Uterus (tissue), 4 donors: ENCODE measurements around the gene TMEM255B. TPM values are rescaled to one million over a fixed set of nuclear protein-coding genes. Genes with fewer than 3 reads are reported as not detected.

Source experiments
- DNase-seq, 2 donors: peaks; one replicate each; pipeline ENCODE4 v3.0.0-alpha.2; 2019 to 2020
- H3K27ac ChIP-seq, 2 donors: fragments of 200-600 bp; sonication (generic); 1 replicate in 1 of 2; 2 replicates in 1 of 2; pipeline ENCODE4 v1.5.1; 2016 to 2018
- H3K27me3 ChIP-seq, 2 donors: fragments of 200-600 bp; sonication (generic); one replicate each; pipeline ENCODE4 v1.5.1; 2018 to 2019; ENCODE audit warnings: control low read depth in 1 of 2
- H3K36me3 ChIP-seq, 2 donors: fragments of 200-600 bp; sonication (generic); one replicate each; pipeline ENCODE4 v1.5.1; 2019; ENCODE audit warnings: control low read depth in 1 of 2
- H3K4me1 ChIP-seq, 2 donors: fragments of 200-600 bp; sonication (generic); one replicate each; pipeline ENCODE4 v1.5.1; 2018 to 2019; ENCODE audit warnings: control low read depth in 1 of 2
- H3K4me3 ChIP-seq, 2 donors: fragments of 200-600 bp; sonication (generic); 1 replicate in 1 of 2; 2 replicates in 1 of 2; pipeline ENCODE4 v1.5.1; 2018 to 2019; ENCODE audit warnings: mild to moderate bottlenecking in 1 of 2
- H3K9me3 ChIP-seq, 2 donors: fragments of 200-600 bp; sonication (generic); one replicate each; pipeline ENCODE4 v1.5.1; 2019; ENCODE audit warnings: control low read depth in 1 of 2
- CTCF ChIP-seq, 4 experiments: fragments of 200-600 bp in 2 of 4; fragments of 450-650 bp in 2 of 4; sonication (generic) in 2 of 4; IDR thresholded peaks; one replicate each; pipeline ENCODE4 v1.5.1; 2016 to 2019; ENCODE audit warnings: antibody characterized with exemption in 4 of 4, mild to moderate bottlenecking in 2 of 4, moderate library complexity in 1 of 4
- POLR2A ChIP-seq, 2 donors: fragments of 450-650 bp; IDR thresholded peaks; one replicate each; pipeline ENCODE4 v1.6.1; 2016; ENCODE audit warnings: antibody characterized with exemption in 2 of 2, mild to moderate bottlenecking in 1 of 2, moderate library complexity in 1 of 2
- intact Hi-C: fragments of 100-400 bp; cut with DNase I; formaldehyde crosslinking; loops from one replicate; pipeline ENCODE4 v1.15.1; 2023; ENCODE audit warnings: low total_unique reads
- total RNA-seq, 4 donors: library from RNA; depleted of rRNA in 3 of 4; stranded (reverse); fragments of >200 nt in 3 of 4; gene quantifications; one replicate each; pipeline versions ENCODE4 v1.1.0 to v1.2.4, GENCODE V29; 2014 to 2023
- donor health status: DM: yes; HTN: yes; CAD: no.

TMEM255B gene
- total RNA-seq, 4 donors from 2014 or later, result 1.8 to 143 (median 33.2) TPM

- Histone ChIP-seq H3K4me1 (no peaks in the 10 kb centered on the region), H3K9me3 (no peaks in the 10 kb centered on the region), H3K27me3 (no peaks in the 10 kb centered on the region), H3K27ac (no peak overlapping the region), H3K4me3 (no peak overlapping the region), H3K36me3 (no peaks in the 10 kb centered on the region)
- intact Hi-C loops, result no loop called here
- no peak for TF ChIP-seq CTCF (IDR thresholded peaks at IDR 0.05)
- no peak for TF ChIP-seq POLR2A (IDR thresholded peaks at IDR 0.05)
- DNase-seq, result no peak
Observed at GRCh38 chr13:113775451-113776145, 16.6 kb downstream of the TMEM255B start.

- H3K36me3 ChIP-seq, result no peaks in the 10 kb centered on the region
- intact Hi-C loops, result no loop called here
Observed at GRCh38 chr13:113776231-113777125, 17.5 kb downstream of the TMEM255B start.

GRCh38 chr13:113777311-113778260, 18.6 kb downstream of the TMEM255B start:
- no peak overlapping the region for H3K4me3 ChIP-seq
- no peak for TF ChIP-seq POLR2A (IDR thresholded peaks at IDR 0.05)
- TF ChIP-seq CTCF (IDR thresholded peaks at IDR 0.05), result no peak
- no peaks in the 10 kb centered on the region for H3K36me3 ChIP-seq
- H3K27me3 ChIP-seq, result no peaks in the 10 kb centered on the region
- H3K27ac ChIP-seq, result no peak overlapping the region
- no peak for DNase-seq
- H3K9me3 ChIP-seq, result no peaks in the 10 kb centered on the region
- H3K4me1 ChIP-seq, result no peaks in the 10 kb centered on the region
- intact Hi-C loops, result no loop called here

More at GRCh38 chr13:113776231-113777125, 17.5 kb downstream of the TMEM255B start:
- Histone ChIP-seq H3K27me3 (no peaks in the 10 kb centered on the region), H3K4me1 (no peaks in the 10 kb centered on the region), H3K4me3 (no peak overlapping the region), H3K27ac (no peak overlapping the region), H3K9me3 (no peaks in the 10 kb centered on the region)
- TF ChIP-seq CTCF (IDR thresholded peaks at IDR 0.05) (no peak), POLR2A (IDR thresholded peaks at IDR 0.05) (no peak)
- no peak for DNase-seq

- DNase-seq, result no peak
- no peaks in the 10 kb centered on the region for H3K9me3 ChIP-seq
- no peak overlapping the region for H3K27ac ChIP-seq
- no peaks in the 10 kb centered on the region for H3K36me3 ChIP-seq
- no peak overlapping the region for H3K4me3 ChIP-seq
- intact Hi-C loops, result no loop called here
- no peaks in the 10 kb centered on the region for H3K27me3 ChIP-seq
- TF ChIP-seq CTCF (IDR thresholded peaks at IDR 0.05), result no peak
- no peak for TF ChIP-seq POLR2A (IDR thresholded peaks at IDR 0.05)
- H3K4me1 ChIP-seq, result no peaks in the 10 kb centered on the region
Observed at GRCh38 chr13:113781571-113781970, 22.5 kb downstream of the TMEM255B start.
